ENCODE data around the gene IFI27. TPM values are rescaled to one million over a fixed set of nuclear protein-coding genes. Genes with fewer than 3 reads are reported as not detected.

Gene IFI27
- total and polyA plus RNA-seq, 10 of the 15 experiments (the other 5 are each of a cell fraction or from before 2014, with no cell fraction given) = 1.1 to 45.5 (median 3.3) TPM

GRCh38 chr14:94129111-94129757, 18.7 kb downstream of the IFI27 start, which contains the start of gene IFI27L2 (continued):
- TF ChIP-seq, protein P1, sequence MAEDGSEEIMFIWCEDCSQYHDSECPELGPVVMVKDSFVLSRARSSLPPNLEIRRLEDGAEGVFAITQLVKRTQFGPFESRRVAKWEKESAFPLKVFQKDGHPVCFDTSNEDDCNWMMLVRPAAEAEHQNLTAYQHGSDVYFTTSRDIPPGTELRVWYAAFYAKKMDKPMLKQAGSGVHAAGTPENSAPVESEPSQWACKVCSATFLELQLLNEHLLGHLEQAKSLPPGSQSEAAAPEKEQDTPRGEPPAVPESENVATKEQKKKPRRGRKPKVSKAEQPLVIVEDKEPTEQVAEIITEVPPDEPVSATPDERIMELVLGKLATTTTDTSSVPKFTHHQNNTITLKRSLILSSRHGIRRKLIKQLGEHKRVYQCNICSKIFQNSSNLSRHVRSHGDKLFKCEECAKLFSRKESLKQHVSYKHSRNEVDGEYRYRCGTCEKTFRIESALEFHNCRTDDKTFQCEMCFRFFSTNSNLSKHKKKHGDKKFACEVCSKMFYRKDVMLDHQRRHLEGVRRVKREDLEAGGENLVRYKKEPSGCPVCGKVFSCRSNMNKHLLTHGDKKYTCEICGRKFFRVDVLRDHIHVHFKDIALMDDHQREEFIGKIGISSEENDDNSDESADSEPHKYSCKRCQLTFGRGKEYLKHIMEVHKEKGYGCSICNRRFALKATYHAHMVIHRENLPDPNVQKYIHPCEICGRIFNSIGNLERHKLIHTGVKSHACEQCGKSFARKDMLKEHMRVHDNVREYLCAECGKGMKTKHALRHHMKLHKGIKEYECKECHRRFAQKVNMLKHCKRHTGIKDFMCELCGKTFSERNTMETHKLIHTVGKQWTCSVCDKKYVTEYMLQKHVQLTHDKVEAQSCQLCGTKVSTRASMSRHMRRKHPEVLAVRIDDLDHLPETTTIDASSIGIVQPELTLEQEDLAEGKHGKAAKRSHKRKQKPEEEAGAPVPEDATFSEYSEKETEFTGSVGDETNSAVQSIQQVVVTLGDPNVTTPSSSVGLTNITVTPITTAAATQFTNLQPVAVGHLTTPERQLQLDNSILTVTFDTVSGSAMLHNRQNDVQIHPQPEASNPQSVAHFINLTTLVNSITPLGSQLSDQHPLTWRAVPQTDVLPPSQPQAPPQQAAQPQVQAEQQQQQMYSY (CRISPR knock-in tag; IDR thresholded peaks at IDR 0.05) = no peak
- TF ChIP-seq, protein P2, sequence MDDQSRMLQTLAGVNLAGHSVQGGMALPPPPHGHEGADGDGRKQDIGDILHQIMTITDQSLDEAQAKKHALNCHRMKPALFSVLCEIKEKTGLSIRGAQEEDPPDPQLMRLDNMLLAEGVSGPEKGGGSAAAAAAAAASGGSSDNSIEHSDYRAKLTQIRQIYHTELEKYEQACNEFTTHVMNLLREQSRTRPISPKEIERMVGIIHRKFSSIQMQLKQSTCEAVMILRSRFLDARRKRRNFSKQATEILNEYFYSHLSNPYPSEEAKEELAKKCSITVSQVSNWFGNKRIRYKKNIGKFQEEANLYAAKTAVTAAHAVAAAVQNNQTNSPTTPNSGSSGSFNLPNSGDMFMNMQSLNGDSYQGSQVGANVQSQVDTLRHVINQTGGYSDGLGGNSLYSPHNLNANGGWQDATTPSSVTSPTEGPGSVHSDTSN (IDR thresholded peaks at IDR 0.05; ENCODE audit: insufficient replicate concordance, low read depth, low read length) = no peak
- TF ChIP-seq POLR2AphosphoS2 (IDR thresholded peaks at IDR 0.05; ENCODE audit: low read depth, low read length) (peak; percentile 54; the same call in 1 of the 2 replicates), RAD21 (IDR thresholded peaks at IDR 0.05; ENCODE audit: insufficient read depth, low read depth, low read length) (no peak), TCF3 (IDR thresholded peaks at IDR 0.05; ENCODE audit: borderline replicate concordance, insufficient read depth, low read depth, low read length) (no peak), ATF7 (IDR thresholded peaks at IDR 0.05; ENCODE audit: low read depth) (no peak), RFX5 (IDR thresholded peaks at IDR 0.05; ENCODE audit: low read depth, low read length) (no peak), HDGF (IDR thresholded peaks at IDR 0.05) (0 out of 2 replicates have a peak, but pooled peaks have one; percentile 17), DPF2 (IDR thresholded peaks at IDR 0.05) (no peak), TCF7 (IDR thresholded peaks at IDR 0.05; ENCODE audit: borderline replicate concordance) (no peak)
- TF ChIP-seq, protein P3, sequence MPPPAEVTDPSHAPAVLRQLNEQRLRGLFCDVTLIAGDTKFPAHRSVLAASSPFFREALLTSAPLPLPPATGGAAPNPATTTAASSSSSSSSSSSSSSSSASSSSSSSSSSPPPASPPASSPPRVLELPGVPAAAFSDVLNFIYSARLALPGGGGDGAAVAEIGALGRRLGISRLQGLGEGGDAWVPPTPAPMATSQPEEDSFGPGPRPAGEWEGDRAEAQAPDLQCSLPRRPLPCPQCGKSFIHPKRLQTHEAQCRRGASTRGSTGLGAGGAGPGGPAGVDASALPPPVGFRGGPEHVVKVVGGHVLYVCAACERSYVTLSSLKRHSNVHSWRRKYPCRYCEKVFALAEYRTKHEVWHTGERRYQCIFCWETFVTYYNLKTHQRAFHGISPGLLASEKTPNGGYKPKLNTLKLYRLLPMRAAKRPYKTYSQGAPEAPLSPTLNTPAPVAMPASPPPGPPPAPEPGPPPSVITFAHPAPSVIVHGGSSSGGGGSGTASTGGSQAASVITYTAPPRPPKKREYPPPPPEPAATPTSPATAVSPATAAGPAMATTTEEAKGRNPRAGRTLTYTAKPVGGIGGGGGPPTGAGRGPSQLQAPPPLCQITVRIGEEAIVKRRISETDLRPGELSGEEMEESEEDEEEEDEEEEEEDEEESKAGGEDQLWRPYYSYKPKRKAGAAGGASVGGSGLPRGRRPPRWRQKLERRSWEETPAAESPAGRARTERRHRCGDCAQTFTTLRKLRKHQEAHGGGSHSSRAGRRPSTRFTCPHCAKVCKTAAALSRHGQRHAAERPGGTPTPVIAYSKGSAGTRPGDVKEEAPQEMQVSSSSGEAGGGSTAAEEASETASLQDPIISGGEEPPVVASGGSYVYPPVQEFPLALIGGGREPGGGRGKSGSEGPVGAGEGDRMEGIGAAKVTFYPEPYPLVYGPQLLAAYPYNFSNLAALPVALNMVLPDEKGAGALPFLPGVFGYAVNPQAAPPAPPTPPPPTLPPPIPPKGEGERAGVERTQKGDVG (CRISPR knock-in tag; IDR thresholded peaks at IDR 0.05) = no peak
- TF ChIP-seq, protein P4, sequence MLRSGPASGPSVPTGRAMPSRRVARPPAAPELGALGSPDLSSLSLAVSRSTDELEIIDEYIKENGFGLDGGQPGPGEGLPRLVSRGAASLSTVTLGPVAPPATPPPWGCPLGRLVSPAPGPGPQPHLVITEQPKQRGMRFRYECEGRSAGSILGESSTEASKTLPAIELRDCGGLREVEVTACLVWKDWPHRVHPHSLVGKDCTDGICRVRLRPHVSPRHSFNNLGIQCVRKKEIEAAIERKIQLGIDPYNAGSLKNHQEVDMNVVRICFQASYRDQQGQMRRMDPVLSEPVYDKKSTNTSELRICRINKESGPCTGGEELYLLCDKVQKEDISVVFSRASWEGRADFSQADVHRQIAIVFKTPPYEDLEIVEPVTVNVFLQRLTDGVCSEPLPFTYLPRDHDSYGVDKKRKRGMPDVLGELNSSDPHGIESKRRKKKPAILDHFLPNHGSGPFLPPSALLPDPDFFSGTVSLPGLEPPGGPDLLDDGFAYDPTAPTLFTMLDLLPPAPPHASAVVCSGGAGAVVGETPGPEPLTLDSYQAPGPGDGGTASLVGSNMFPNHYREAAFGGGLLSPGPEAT (IDR thresholded peaks at IDR 0.05; ENCODE audit: low read depth) = no peak
- TF ChIP-seq, protein P5, sequence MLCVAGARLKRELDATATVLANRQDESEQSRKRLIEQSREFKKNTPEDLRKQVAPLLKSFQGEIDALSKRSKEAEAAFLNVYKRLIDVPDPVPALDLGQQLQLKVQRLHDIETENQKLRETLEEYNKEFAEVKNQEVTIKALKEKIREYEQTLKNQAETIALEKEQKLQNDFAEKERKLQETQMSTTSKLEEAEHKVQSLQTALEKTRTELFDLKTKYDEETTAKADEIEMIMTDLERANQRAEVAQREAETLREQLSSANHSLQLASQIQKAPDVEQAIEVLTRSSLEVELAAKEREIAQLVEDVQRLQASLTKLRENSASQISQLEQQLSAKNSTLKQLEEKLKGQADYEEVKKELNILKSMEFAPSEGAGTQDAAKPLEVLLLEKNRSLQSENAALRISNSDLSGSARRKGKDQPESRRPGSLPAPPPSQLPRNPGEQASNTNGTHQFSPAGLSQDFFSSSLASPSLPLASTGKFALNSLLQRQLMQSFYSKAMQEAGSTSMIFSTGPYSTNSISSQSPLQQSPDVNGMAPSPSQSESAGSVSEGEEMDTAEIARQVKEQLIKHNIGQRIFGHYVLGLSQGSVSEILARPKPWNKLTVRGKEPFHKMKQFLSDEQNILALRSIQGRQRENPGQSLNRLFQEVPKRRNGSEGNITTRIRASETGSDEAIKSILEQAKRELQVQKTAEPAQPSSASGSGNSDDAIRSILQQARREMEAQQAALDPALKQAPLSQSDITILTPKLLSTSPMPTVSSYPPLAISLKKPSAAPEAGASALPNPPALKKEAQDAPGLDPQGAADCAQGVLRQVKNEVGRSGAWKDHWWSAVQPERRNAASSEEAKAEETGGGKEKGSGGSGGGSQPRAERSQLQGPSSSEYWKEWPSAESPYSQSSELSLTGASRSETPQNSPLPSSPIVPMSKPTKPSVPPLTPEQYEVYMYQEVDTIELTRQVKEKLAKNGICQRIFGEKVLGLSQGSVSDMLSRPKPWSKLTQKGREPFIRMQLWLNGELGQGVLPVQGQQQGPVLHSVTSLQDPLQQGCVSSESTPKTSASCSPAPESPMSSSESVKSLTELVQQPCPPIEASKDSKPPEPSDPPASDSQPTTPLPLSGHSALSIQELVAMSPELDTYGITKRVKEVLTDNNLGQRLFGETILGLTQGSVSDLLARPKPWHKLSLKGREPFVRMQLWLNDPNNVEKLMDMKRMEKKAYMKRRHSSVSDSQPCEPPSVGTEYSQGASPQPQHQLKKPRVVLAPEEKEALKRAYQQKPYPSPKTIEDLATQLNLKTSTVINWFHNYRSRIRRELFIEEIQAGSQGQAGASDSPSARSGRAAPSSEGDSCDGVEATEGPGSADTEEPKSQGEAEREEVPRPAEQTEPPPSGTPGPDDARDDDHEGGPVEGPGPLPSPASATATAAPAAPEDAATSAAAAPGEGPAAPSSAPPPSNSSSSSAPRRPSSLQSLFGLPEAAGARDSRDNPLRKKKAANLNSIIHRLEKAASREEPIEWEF (IDR thresholded peaks at IDR 0.05; ENCODE audit: insufficient replicate concordance, low read depth, low read length) = no peak
